SK-N-SH treated with all-trans-retinoic acid at 6 μM for 48 hours (cell line): ENCODE data around the gene EBP.

ENCODE experiments used
- ATAC-seq: fragments of 200-7000 bp; cut with Tn5 transposase; 3 replicates; pipeline ENCODE4 v1.9.1; 2020; ENCODE audit warnings: mild to moderate bottlenecking, moderate library complexity
- ARNTL ChIP-seq: fragments of 450-650 bp; formaldehyde crosslinking; IDR thresholded peaks from 2 replicates; pipeline ENCODE4 v1.5.0; 2020; ENCODE audit warnings: low read depth, mild to moderate bottlenecking, moderate library complexity, borderline replicate concordance
- BACH2 ChIP-seq: fragments of 250-450 bp; sonication (Bioruptor Pico); IDR thresholded peaks from 2 replicates; pipeline ENCODE4 v1.9.0; 2021; ENCODE audit warnings: mild to moderate bottlenecking, borderline replicate concordance
- CSDC2 ChIP-seq: fragments of 250-450 bp; sonication (Bioruptor Pico); IDR thresholded peaks from 2 replicates; pipeline ENCODE4 v1.5.0; 2020; ENCODE audit warnings: mild to moderate bottlenecking, moderate library complexity
- CSRNP3 ChIP-seq: fragments of 250-450 bp; sonication (Bioruptor Pico); IDR thresholded peaks from 2 replicates; pipeline ENCODE4 v1.5.1; 2021; ENCODE audit warnings: mild to moderate bottlenecking, moderate library complexity
- ESRRG ChIP-seq: fragments of 250-450 bp; sonication (Bioruptor Pico); IDR thresholded peaks from 2 replicates; pipeline ENCODE4 v1.6.1; 2021; ENCODE audit warnings: mild to moderate bottlenecking
- GLIS3 ChIP-seq: fragments of 250-450 bp; sonication (Bioruptor Pico); IDR thresholded peaks from 2 replicates; pipeline ENCODE4 v1.5.0; 2020; ENCODE audit warnings: mild to moderate bottlenecking, moderate library complexity
- ISL1 ChIP-seq: fragments of 250-450 bp; sonication (Bioruptor Pico); IDR thresholded peaks from 2 replicates; pipeline ENCODE4 v2.1.2; 2022; ENCODE audit warnings: mild to moderate bottlenecking, moderate library complexity
- OSR1 ChIP-seq: fragments of 250-450 bp; sonication (Bioruptor Pico); IDR thresholded peaks from 2 replicates; pipeline ENCODE4 v1.8.0; 2022; ENCODE audit warnings: moderate library complexity, mild to moderate bottlenecking, inconsistent platforms
- PATZ1 ChIP-seq: fragments of 250-450 bp; sonication (Bioruptor Pico); IDR thresholded peaks from 2 replicates; pipeline ENCODE4 v1.8.0; 2020; ENCODE audit warnings: mild to moderate bottlenecking, moderate library complexity, borderline replicate concordance
- RARB ChIP-seq: fragments of 250-450 bp; sonication (Bioruptor Pico); IDR thresholded peaks from 2 replicates; pipeline ENCODE4 v1.8.0; 2021; ENCODE audit warnings: mild to moderate bottlenecking, moderate library complexity
- SNAI2 ChIP-seq: fragments of 250-450 bp; sonication (Bioruptor Pico); IDR thresholded peaks from 2 replicates; pipeline ENCODE4 v1.5.0; 2020; ENCODE audit warnings: mild to moderate bottlenecking, moderate library complexity
- TCF4 ChIP-seq: fragments of 250-450 bp; sonication (Bioruptor Pico); IDR thresholded peaks from 2 replicates; pipeline ENCODE4 v1.8.0; 2021; ENCODE audit warnings: mild to moderate bottlenecking, moderate library complexity, borderline replicate concordance
- TOX ChIP-seq: fragments of 250-450 bp; sonication (Bioruptor Pico); IDR thresholded peaks from 2 replicates; pipeline ENCODE4 v1.8.0; 2021; ENCODE audit warnings: mild to moderate bottlenecking, moderate library complexity, borderline replicate concordance
- TSHZ2 ChIP-seq: fragments of 250-450 bp; sonication (Bioruptor Pico); IDR thresholded peaks from 2 replicates; pipeline ENCODE4 v1.5.0; 2020; ENCODE audit warnings: mild to moderate bottlenecking, moderate library complexity
- ZFP3 ChIP-seq: fragments of 250-450 bp; sonication (Bioruptor Pico); IDR thresholded peaks from 2 replicates; pipeline ENCODE4 v1.5.0; 2020; ENCODE audit warnings: mild to moderate bottlenecking, moderate library complexity
- ZNF565 ChIP-seq: fragments of 450-650 bp; formaldehyde crosslinking; conservative IDR thresholded peaks from 2 replicates; pipeline ENCODE4 v1.5.0; 2020; ENCODE audit warnings: low read depth, mild to moderate bottlenecking, moderate library complexity
- ZNF70 ChIP-seq: fragments of 450-650 bp; formaldehyde crosslinking; IDR thresholded peaks from 2 replicates; pipeline ENCODE4 v1.5.0; 2020; ENCODE audit warnings: mild to moderate bottlenecking, moderate library complexity
- ZNF8 ChIP-seq: fragments of 450-650 bp; formaldehyde crosslinking; IDR thresholded peaks from 2 replicates; pipeline ENCODE4 v1.5.0; 2020; ENCODE audit warnings: mild to moderate bottlenecking, moderate library complexity
- TF ChIP-seq, protein P1 (sequence below): fragments of 250-450 bp; sonication (Bioruptor Pico); IDR thresholded peaks from 2 replicates; pipeline ENCODE4 v1.8.0; 2021; ENCODE audit warnings: low read depth, mild to moderate bottlenecking, moderate library complexity, borderline replicate concordance
- TF ChIP-seq, protein P2 (sequence below): fragments of 250-450 bp; sonication (Bioruptor Pico); IDR thresholded peaks from 2 replicates; pipeline ENCODE4 v1.5.1; 2020; ENCODE audit warnings: low read depth, mild to moderate bottlenecking, moderate library complexity

Gene EBP

GRCh38 chrX:48559636-48560035 lies 38.0 kb downstream of the EBP start:
- ATAC-seq: no peak
- no peak for TF ChIP-seq GLIS3
- TF ChIP-seq ZNF8 (CRISPR knock-in tag): no peak
- TF ChIP-seq TOX: no peak
- TF ChIP-seq ARNTL (CRISPR knock-in tag): no peak
- TF ChIP-seq, protein P1, sequence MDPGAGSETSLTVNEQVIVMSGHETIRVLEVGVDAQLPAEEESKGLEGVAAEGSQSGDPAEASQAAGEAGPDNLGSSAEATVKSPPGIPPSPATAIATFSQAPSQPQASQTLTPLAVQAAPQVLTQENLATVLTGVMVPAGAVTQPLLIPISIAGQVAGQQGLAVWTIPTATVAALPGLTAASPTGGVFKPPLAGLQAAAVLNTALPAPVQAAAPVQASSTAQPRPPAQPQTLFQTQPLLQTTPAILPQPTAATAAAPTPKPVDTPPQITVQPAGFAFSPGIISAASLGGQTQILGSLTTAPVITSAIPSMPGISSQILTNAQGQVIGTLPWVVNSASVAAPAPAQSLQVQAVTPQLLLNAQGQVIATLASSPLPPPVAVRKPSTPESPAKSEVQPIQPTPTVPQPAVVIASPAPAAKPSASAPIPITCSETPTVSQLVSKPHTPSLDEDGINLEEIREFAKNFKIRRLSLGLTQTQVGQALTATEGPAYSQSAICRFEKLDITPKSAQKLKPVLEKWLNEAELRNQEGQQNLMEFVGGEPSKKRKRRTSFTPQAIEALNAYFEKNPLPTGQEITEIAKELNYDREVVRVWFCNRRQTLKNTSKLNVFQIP (CRISPR knock-in tag): no peak
- TF ChIP-seq BACH2 (CRISPR knock-in tag): no peak
- TF ChIP-seq ZFP3 (CRISPR knock-in tag): no peak
- no peak for TF ChIP-seq CSDC2 (CRISPR knock-in tag)
- TF ChIP-seq ZNF70 (CRISPR knock-in tag): no peak
- no peak for TF ChIP-seq OSR1 (CRISPR knock-in tag)
- TF ChIP-seq RARB (CRISPR knock-in tag): no peak
- TF ChIP-seq ISL1 (CRISPR knock-in tag): no peak
- TF ChIP-seq, all 23 proteins: peak for 0

- TF ChIP-seq BACH2 (CRISPR knock-in tag) (no peak), ZNF565 (CRISPR knock-in tag) (no peak), GLIS3 (no peak), CSRNP3 (CRISPR knock-in tag) (no peak), ARNTL (CRISPR knock-in tag) (no peak), TSHZ2 (CRISPR knock-in tag) (no peak), ZFP3 (CRISPR knock-in tag) (no peak), TCF4 (CRISPR knock-in tag) (no peak), CSDC2 (CRISPR knock-in tag) (no peak), SNAI2 (CRISPR knock-in tag) (no peak)
- TF ChIP-seq, protein P1 (CRISPR knock-in tag): no peak
- no peak for ATAC-seq
Observed at GRCh38 chrX:48560056-48560455, 38.4 kb downstream of the EBP start.

DNA sequence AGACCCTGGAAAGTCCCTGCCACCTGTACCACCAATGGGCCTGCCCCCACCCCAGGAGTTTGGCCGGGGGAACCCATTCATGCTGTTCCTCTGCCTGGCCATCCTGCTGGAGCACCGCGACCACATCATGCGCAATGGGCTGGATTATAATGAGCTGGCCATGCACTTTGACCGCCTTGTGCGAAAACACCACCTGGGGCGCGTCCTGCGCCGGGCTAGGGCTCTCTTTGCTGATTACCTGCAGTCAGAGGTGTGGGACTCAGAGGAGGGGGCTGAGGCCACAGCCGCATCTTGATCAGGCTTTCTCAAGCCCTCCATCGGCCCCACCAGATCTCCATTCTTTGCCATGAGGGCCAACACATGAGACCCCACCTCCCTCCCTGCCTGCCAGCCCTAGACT lies 39.1 kb downstream of the EBP start:
- TF ChIP-seq, protein P2, sequence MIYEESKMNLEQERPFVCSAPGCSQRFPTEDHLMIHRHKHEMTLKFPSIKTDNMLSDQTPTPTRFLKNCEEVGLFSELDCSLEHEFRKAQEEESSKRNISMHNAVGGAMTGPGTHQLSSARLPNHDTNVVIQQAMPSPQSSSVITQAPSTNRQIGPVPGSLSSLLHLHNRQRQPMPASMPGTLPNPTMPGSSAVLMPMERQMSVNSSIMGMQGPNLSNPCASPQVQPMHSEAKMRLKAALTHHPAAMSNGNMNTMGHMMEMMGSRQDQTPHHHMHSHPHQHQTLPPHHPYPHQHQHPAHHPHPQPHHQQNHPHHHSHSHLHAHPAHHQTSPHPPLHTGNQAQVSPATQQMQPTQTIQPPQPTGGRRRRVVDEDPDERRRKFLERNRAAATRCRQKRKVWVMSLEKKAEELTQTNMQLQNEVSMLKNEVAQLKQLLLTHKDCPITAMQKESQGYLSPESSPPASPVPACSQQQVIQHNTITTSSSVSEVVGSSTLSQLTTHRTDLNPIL (CRISPR knock-in tag): no peak
- TF ChIP-seq ZNF70 (CRISPR knock-in tag) (no peak), ISL1 (CRISPR knock-in tag) (no peak), TCF4 (CRISPR knock-in tag) (no peak), ZFP3 (CRISPR knock-in tag) (no peak), TSHZ2 (CRISPR knock-in tag) (no peak), PATZ1 (CRISPR knock-in tag) (no peak), TOX (no peak), ESRRG (CRISPR knock-in tag) (no peak)
- ATAC-seq: no peak
